Osteoblast (primary cell): ENCODE results near the gene CCDC6. TPM values are rescaled to one million over a fixed set of nuclear protein-coding genes. Genes with fewer than 3 reads are reported as not detected.

Experiments
- DNase-seq: peaks from one replicate; pipeline ENCODE4 v3.0.0; 2011; ENCODE audit warnings: low spot score, mixed read lengths; ENCODE audit not compliant: insufficient read length; ENCODE audit errors: missing footprints
- H2AFZ ChIP-seq: 2 replicates; pipeline ENCODE4 v1.6.0; 2011; ENCODE audit warnings: mild to moderate bottlenecking, low read length
- H3K27ac ChIP-seq: 2 replicates; pipeline ENCODE4 v1.5.1; 2011; ENCODE audit warnings: mild to moderate bottlenecking, low read depth, low read length, moderate library complexity
- H3K27me3 ChIP-seq: 2 replicates; pipeline ENCODE4 v1.6.0; 2012; ENCODE audit warnings: mild to moderate bottlenecking, control low read depth, inconsistent platforms, low read length, moderate library complexity; ENCODE audit not compliant: insufficient read depth
- H3K36me3 ChIP-seq: 2 replicates; pipeline ENCODE4 v1.5.1; 2011; ENCODE audit warnings: mild to moderate bottlenecking, low read length, control low read depth, moderate library complexity; ENCODE audit not compliant: insufficient read depth
- H3K4me1 ChIP-seq: 2 replicates; pipeline ENCODE4 v1.5.1; 2011; ENCODE audit warnings: mild to moderate bottlenecking, low read length, control low read depth, moderate library complexity; ENCODE audit not compliant: insufficient read depth
- H3K4me2 ChIP-seq: 2 replicates; pipeline ENCODE4 v1.6.0; 2011; ENCODE audit warnings: mild to moderate bottlenecking, low read length; ENCODE audit not compliant: insufficient read depth
- H3K4me3 ChIP-seq: fragments of 200-600 bp; sonication (generic); 3 replicates; pipeline ENCODE4 v1.5.1; 2012; ENCODE audit warnings: mild to moderate bottlenecking, low read length, inconsistent platforms; ENCODE audit not compliant: insufficient read depth
- H3K79me2 ChIP-seq: 2 replicates; pipeline ENCODE4 v1.6.0; 2012; ENCODE audit warnings: mild to moderate bottlenecking, low read length, control low read depth, inconsistent platforms; ENCODE audit not compliant: insufficient read depth
- H3K9me3 ChIP-seq: 2 replicates; pipeline ENCODE4 v1.5.1; 2011; ENCODE audit warnings: low read depth, low read length, control low read depth
- H4K20me1 ChIP-seq: 2 replicates; pipeline ENCODE4 v1.6.0; 2012; ENCODE audit warnings: mild to moderate bottlenecking, low read length, control low read depth; ENCODE audit not compliant: insufficient read depth
- total RNA-seq: library from RNA; depleted of rRNA; stranded (reverse); fragments of >200 nt; gene quantifications from 2 replicates; pipeline ENCODE4 v1.2.3, GENCODE V29; 2012
- TF ChIP-seq, protein P1 (sequence below): IDR thresholded peaks from 2 replicates; pipeline ENCODE4 v1.5.1; 2011; ENCODE audit warnings: mild to moderate bottlenecking, low read depth, low read length, moderate library complexity; ENCODE audit errors: extremely low read depth

Gene CCDC6
- total RNA-seq, 1 donor: 51.8 TPM

DNA sequence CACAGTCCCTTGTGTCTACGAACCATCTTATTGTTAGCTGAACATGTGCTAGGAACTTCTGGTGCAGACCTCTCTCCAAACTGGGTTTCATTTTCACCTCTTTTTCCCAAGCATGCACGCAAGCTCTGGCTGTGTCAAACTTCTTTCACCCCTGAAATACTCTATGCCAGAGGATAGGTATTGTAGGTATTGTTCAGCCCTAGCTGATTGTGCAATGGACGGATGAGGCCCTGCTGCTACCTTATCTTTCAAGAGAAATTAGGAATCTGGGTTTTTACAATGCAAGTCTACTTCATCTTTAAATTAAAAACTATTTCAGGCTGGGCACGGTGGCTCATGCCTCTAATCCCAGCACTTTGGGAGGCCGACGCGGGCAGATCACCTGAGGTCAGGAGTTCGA lies 124.8 kb downstream of the CCDC6 start:
- H3K4me2 ChIP-seq: no peak overlapping the region
- H3K4me1 ChIP-seq: no peaks in the 10 kb centered on the region
- no peaks in the 10 kb centered on the region for H4K20me1 ChIP-seq
- no peak for DNase-seq
- no peaks in the 10 kb centered on the region for H3K9me3 ChIP-seq
- no peaks in the 10 kb centered on the region for H3K36me3 ChIP-seq
- no peak overlapping the region for H3K4me3 ChIP-seq
- no peaks in the 10 kb centered on the region for H3K79me2 ChIP-seq
- H3K27me3 ChIP-seq: no peaks in the 10 kb centered on the region
- H2AFZ ChIP-seq: no peak overlapping the region
- TF ChIP-seq, protein P1, sequence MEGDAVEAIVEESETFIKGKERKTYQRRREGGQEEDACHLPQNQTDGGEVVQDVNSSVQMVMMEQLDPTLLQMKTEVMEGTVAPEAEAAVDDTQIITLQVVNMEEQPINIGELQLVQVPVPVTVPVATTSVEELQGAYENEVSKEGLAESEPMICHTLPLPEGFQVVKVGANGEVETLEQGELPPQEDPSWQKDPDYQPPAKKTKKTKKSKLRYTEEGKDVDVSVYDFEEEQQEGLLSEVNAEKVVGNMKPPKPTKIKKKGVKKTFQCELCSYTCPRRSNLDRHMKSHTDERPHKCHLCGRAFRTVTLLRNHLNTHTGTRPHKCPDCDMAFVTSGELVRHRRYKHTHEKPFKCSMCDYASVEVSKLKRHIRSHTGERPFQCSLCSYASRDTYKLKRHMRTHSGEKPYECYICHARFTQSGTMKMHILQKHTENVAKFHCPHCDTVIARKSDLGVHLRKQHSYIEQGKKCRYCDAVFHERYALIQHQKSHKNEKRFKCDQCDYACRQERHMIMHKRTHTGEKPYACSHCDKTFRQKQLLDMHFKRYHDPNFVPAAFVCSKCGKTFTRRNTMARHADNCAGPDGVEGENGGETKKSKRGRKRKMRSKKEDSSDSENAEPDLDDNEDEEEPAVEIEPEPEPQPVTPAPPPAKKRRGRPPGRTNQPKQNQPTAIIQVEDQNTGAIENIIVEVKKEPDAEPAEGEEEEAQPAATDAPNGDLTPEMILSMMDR: no peak
- no peak overlapping the region for H3K27ac ChIP-seq

DNA sequence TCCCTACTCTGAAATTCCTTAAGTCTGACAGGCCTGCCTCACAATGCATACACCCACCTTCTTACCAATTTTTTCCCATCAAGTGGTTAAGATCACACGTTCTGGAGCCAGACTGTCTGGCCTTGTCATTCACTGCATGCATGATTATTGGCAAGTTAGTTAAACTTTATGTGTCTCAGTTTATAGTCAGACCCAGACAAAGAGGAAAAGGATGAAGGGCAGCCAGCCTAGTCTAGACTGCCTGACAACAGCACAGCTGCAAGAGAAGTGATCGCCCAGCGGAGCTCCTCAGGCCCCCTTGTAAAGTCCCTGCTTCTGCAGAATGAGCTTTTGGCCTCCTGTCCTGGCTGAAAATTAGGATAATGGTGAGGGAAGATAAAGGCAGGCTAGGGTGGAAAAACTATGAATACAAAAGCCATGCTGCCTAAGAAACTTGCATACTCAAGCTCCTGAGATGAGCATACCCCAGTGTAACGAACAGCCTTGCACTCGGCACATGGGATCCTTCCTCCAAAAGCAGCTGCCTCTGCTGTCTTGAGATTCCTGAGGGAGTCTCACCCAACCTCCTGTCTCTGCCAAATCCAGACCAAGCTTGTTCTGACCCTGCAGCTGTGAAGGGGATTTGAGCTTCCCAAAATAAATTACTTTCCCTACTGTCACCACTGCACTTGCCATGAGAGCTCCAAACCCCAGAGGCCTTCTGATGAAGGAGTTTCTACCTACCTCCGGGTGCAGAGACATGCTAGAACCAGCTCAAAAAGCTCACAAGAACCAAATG lies 126.4 kb downstream of the CCDC6 start:
- Histone ChIP-seq H3K36me3 (no peaks in the 10 kb centered on the region), H4K20me1 (no peaks in the 10 kb centered on the region), H3K27ac (no peak overlapping the region), H3K79me2 (no peaks in the 10 kb centered on the region), H3K4me2 (no peak overlapping the region), H3K9me3 (no peaks in the 10 kb centered on the region), H3K27me3 (no peaks in the 10 kb centered on the region), H3K4me1 (no peaks in the 10 kb centered on the region), H3K4me3 (no peak overlapping the region), H2AFZ (no peak overlapping the region)
- no peak for DNase-seq
- TF ChIP-seq, protein P1: no peak

DNA sequence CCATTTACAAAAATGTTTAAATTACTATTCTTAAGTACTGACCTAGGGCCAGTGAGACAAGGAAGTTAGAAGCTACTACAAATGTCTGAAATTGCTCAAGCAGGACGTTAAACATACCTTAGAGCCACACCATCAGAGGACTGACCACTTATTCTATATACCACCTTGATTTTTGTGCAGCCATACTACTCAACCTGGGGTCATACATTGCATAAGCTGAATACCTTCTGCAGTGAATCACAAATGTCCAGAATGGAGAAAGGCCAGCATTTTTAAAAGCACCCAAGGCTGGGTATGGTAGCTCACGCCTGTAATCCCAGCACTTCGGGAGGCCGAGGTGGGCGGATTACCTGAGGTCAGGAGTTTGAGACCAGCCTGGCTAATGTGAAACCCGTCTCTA lies 131.9 kb downstream of the CCDC6 start:
- no peak overlapping the region for H3K4me3 ChIP-seq
- H3K27ac ChIP-seq: no peak overlapping the region
- H3K27me3 ChIP-seq: no peaks in the 10 kb centered on the region
- H3K9me3 ChIP-seq: no peaks in the 10 kb centered on the region
- H3K36me3 ChIP-seq: no peaks in the 10 kb centered on the region
- no peaks in the 10 kb centered on the region for H3K79me2 ChIP-seq
- H4K20me1 ChIP-seq: no peaks in the 10 kb centered on the region
- no peak for DNase-seq
- H3K4me1 ChIP-seq: no peaks in the 10 kb centered on the region
- H3K4me2 ChIP-seq: no peak overlapping the region
- no peak overlapping the region for H2AFZ ChIP-seq
- TF ChIP-seq, protein P1: no peak

DNA sequence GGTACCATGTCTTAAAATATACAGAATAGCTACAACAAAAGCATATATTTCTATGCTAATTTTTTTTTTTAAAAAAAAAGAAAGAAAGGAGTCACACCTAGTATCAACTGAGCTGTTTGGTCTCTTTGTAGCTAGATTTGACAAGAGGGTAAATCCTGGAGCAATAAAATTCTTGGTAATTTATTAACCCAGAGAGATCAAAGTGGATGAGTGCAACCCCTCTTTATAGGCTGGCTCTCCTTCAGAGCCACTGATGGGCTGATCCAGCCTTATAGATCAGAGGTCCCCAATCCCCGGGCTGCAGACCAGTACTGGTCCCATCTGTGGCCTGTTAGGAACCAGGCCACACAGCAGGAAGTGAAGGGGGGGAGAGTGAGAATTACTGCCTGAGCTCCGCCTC lies 133.3 kb downstream of the CCDC6 start:
- Histone ChIP-seq H3K4me2 (no peak overlapping the region), H3K9me3 (no peaks in the 10 kb centered on the region), H3K36me3 (no peaks in the 10 kb centered on the region), H3K79me2 (no peaks in the 10 kb centered on the region), H3K27ac (no peak overlapping the region), H3K4me3 (no peak overlapping the region), H4K20me1 (no peaks in the 10 kb centered on the region), H2AFZ (no peak overlapping the region), H3K4me1 (no peaks in the 10 kb centered on the region), H3K27me3 (no peaks in the 10 kb centered on the region)
- TF ChIP-seq, protein P1: no peak
- DNase-seq: no peak
